GM12864 (cell line): ENCODE data around the gene PKP4.
"Not testable (repeated sequence)": the region's sequence is repeated elsewhere in the genome, so short reads cannot be mapped to it uniquely, and the experiment has no call there.

Experiments
- DNase-seq: peaks from one replicate; pipeline ENCODE4 v3.0.0-alpha.2; 2011; ENCODE audit warnings: low read depth
- H3K4me3 ChIP-seq: 2 replicates; pipeline ENCODE4 v1.5.1; 2011; ENCODE audit warnings: mild to moderate bottlenecking, low read depth, low read length, control low read depth
- TF ChIP-seq, protein P1 (sequence below): IDR thresholded peaks from 2 replicates; pipeline ENCODE4 v1.5.1; 2011; ENCODE audit warnings: low read depth, mild to moderate bottlenecking, moderate library complexity, low read length, control low read depth, inconsistent platforms; ENCODE audit errors: missing control alignments

The PKP4 gene

DNA sequence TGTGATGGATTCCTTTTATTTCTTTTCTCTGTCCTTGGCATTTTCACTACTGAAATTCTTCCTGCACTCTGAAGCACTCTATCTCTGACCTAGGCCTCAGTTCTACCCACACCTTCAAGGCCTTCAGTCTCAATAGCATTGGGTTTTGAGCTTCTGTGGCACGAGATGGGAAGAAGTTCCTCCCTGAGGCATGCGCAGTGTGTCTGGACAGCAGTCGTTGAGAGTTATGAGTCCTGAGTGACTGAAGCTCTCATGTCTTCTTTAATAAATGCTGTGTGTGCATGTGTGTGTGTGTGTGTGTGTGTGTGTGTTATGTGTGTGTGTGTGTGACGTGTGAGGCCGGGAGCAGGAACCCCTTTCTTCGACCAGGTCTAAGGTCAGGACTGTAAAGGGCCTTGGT is 242.6 kb downstream of the PKP4 start:
- no peak for DNase-seq
- TF ChIP-seq, protein P1, sequence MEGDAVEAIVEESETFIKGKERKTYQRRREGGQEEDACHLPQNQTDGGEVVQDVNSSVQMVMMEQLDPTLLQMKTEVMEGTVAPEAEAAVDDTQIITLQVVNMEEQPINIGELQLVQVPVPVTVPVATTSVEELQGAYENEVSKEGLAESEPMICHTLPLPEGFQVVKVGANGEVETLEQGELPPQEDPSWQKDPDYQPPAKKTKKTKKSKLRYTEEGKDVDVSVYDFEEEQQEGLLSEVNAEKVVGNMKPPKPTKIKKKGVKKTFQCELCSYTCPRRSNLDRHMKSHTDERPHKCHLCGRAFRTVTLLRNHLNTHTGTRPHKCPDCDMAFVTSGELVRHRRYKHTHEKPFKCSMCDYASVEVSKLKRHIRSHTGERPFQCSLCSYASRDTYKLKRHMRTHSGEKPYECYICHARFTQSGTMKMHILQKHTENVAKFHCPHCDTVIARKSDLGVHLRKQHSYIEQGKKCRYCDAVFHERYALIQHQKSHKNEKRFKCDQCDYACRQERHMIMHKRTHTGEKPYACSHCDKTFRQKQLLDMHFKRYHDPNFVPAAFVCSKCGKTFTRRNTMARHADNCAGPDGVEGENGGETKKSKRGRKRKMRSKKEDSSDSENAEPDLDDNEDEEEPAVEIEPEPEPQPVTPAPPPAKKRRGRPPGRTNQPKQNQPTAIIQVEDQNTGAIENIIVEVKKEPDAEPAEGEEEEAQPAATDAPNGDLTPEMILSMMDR = no peak
- no peak overlapping the region for H3K4me3 ChIP-seq

DNA sequence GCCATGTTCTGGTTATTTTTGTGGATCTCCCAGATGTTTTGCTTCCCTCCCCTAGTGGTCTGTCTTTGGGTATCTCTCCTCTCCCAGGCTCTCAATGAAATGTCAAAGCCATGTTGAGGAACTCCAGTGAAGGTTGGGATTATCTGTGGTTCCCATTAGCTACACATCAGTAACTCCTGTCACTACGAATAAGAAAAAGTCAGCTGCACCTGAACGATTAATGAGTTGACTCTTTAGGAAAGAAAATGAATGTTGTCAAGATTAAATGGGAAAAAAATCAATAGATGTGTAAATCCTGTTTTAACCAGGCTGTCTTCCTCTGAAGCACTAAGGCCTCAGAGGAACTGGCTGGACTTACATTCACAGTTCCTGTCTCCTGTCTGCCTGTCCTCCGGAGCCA is 244.3 kb downstream of the PKP4 start:
- no peak for DNase-seq
- TF ChIP-seq, protein P1 = no peak
- no peak overlapping the region for H3K4me3 ChIP-seq

DNA sequence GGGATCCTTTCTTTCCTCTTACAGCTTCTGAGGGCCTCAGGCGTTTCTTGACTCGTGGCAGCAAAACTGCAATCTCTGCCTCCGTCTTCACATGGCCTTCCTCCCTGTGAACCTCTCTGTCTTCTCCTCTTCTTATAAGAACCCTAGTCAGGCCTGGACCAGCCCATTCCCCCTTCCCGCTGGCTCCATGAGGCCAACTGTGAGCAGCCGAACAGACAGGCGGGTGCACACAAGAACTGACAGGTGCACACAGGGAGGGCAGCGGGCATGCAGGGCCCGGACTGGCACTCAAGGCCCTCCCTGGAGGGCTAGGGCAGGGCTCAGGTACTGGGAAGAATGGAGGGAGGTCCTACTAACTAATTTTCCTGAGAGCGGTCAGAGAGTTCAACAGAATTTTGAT is 246.0 kb downstream of the PKP4 start:
- DNase-seq = no peak
- TF ChIP-seq, protein P1 = no peak
- H3K4me3 ChIP-seq = no peak overlapping the region

DNA sequence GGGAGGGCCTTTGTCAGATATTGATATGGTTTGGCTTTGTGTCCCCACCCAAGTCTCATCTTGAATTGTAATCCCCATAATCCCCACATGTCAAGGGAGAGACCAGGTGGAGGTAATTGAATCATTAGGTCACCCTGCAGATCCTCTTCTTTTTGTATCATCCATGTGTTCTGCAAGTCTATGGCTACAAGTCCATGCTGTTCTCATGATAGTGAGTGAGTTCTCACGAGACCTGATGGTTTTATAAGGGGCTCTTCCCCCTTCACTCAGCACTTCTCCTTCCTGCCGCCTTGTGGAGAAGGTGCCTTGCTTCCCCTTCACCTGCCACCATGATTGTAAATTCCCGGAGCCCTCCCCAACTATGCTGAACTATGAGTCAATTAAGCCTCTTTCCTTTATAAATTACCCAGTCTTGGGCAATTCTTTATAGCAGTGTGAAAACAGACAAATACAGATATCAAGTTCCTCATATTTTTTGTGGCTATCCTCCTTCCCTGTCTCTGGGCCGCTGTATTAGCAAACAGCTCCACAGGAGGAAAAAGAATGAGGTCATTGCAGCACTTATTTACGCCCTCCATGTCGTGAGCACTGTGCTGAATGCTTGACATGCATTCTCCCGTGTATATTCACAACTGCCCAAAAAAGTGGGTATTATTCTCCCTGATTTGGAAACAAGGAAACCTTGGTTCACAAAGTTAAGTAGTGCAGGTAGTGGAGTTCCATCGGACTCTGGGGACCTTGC is 248.1 kb downstream of the PKP4 start:
- not testable (repeated sequence) for DNase-seq, H3K4me3 ChIP-seq

DNA sequence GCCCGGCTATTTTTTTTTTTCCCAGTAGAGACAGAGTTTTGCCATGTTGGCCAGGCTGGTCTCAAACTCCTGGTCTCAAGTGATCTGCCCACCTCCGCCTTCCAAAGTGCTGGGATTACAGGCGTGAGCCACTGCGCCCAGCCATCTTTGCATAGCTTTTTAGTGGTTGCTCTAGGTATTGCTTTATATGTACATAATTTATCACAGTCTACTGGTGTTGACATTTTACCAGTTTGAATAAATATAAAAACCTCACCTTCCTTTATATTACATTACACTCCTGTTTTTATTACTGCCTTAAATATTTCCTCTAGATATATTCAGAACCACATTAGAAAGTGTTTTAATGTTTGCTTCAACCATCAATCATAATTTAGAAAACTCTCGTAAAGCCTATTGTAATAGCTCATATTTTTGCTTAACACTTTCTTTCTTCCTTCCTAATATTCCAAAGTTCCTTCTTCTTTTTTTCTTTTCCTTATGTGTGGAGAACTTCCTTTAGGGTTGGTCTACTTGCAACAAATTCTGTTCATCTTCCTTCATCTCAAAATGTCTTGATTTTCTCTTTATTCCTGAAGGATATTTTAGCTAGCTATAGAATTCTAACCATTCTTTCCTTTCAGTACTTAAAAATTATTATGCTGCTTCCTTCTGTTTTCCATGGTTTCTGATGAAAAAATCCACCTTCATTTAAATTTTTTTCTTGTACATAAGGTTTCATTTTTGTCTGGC is 256.2 kb downstream of the PKP4 start:
- H3K4me3 ChIP-seq = no peak overlapping the region
- no peak for DNase-seq
- TF ChIP-seq, protein P1 = no peak

DNA sequence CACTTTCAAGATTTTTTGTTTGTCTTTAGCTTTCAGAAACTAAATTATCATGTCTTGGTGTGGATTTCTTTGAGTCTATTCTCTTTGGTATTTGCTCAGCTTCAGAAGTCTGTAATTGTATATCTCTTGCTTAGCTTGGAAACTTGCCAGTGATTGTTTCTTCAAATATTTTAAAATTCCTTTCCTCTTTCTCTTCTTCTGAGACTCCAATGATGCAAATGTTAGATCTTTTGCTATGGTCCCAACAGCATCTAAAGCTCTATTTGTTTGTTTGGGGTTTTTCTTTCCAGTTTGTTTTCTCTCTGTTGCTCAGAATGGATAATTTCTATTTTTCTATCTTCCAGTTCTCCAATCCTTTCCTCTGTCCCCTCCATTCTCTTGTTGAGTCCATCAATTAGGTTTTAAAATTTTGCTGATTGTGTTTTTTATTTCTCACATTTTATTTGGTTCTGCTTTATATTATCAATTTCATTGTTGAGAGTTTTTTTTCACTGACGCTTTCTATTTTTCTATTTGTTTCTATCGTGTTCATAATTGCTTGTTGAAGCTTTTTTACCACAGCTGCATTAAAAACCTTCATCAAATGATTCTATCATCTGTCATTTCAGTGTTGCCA is 256.9 kb downstream of the PKP4 start:
- DNase-seq = no peak
- H3K4me3 ChIP-seq = no peak overlapping the region
- TF ChIP-seq, protein P1 = no peak

DNA sequence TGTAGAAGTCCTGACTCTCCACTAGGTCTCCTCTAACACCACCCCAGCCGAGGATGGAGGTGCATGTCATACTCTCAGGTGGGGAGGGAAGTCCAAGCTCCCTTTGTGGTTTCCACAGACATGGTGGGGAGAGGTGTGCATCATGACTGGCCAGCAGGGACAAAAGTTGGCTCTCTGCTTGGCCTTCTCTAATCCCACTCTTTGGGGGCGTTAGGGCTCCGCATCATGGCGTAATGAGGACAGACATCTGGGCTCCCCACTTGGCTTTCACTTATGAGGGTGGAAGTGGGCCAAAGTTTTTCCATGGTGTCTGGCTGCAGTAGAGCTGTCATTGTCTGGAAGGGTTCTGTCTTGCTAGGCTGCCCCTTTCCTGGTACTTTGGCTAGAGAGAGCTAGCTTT is 257.7 kb downstream of the PKP4 start:
- TF ChIP-seq, protein P1 = no peak
- DNase-seq = no peak
- no peak overlapping the region for H3K4me3 ChIP-seq
